GM19351 (cell line): ENCODE results near the gene HSPB9.
"Not testable (repeated sequence)": the region's sequence is repeated elsewhere in the genome, so short reads cannot be mapped to it uniquely, and the experiment has no call there.

Experiments used
- ATAC-seq: cut with Tn5 transposase; IDR thresholded peaks from one replicate; pipeline ENCODE4 v1.9.1; 2021; ENCODE audit warnings: mild to moderate bottlenecking, moderate library complexity; ENCODE audit not compliant: unreplicated experiment

Gene HSPB9

DNA sequence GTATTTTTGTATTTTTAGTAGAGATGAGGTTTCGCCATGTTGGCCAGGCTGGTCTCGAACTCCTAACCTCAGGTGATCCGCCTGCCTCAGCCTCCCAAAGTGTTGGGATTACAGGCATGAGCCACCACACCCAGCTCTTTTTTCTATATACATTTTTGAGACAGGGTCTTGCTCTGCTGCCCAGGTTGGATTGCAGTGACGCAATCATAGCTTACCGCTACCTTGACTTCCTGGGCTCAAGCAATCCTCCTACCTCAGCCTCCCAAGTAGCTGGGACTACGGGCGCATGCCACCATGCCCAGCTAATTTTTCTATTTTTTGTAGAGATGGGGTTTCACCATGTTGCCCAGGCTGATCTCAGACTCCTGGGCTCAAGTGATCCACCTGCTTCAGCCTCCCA is 18.1 kb downstream of the HSPB9 start:
- not testable (repeated sequence) for ATAC-seq

DNA sequence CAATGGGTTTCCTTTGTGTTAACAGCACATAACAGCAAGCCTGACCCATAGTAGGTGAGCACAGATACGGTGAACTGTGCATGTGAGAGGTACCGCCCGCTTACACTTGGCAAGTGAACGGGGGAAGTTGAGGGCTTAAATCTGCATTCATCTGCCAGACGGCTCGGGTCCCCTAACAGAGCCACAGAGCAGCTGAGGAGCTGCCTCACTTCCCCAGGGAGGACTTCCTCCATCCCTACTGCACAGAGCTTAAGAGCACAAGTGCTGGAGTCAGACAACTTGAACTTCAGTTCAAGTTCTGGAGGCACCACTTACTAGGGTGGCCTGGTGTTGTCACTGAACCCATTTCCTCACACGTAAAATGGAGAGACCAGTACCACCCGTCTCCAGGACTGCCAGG is 18.8 kb downstream of the HSPB9 start:
- ATAC-seq: no peak

DNA sequence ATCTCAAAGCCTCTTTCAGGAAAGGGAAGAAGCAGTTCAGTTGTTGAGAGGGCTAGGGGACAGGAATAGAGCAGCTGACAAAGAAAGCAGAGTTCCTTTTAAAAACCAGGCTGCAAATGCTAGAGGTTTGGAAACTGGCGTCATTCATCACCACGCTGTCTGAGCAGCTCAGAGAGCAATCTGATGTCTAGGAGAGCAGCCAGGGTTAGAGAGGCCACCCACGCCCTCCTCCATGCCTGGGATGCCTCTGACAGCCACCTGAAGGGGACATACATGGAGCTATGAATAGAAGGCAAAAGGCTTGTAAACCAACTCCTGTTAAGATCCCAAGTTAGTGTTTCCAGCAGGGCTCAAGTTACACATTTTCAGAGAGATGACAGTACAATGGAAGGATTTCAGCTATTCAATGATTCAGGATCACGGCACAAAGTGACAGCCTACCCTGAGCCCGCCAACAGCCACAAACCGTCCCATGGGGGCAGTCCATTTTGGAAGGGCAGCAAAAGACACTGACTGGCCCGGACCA is 19.8 kb downstream of the HSPB9 start:
- ATAC-seq: no peak

GRCh38 chr17:42143138-42143537 is 20.5 kb downstream of the HSPB9 start:
- ATAC-seq: not testable (repeated sequence)

- ATAC-seq: no peak
Observed at GRCh38 chr17:42146911-42147607, 24.5 kb downstream of the HSPB9 start.

GRCh38 chr17:42153919-42154742 is 31.5 kb downstream of the HSPB9 start:
- ATAC-seq: no peak

DNA sequence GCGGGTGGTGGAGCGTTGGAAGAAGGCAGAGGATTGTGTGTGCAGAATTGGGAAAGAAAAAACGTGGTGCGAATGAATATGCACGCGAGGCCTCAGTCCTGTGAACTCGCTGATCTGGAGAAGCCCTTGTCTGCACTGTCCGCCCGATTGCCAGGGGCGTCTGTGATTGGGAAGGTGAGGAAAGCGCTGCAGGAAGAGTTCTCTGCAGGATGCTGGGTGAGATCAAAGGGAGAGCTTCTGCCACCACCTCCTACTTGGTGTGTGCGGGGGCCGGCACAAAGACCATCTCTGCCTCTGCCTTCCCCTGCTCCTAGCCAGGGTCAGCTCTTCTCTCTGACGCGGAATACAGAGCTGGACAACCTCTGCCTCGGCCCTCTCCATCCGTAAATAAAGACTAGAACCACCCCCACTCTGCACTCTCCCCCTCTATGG is 33.0 kb downstream of the HSPB9 start:
- no peak for ATAC-seq

GRCh38 chr17:42159796-42160530 is 37.4 kb downstream of the HSPB9 start:
- no peak for ATAC-seq

DNA sequence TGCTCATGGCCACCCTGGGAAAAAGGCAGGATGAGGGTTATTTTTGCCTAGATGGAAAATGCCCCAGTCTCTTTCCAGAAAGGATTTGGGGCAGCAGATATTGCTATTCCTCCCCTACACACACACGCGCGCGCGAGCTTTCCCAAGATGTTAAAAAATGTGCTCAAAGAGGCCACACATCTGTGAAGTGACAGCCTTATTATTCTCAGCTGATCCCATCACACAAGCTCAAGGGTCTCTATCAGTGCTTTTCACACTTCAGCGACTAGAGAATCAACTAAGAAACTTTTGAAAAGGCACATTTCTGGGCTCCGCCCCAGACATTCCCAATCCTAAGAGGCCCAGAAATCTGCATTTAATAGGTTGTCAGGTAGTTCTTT is 37.9 kb downstream of the HSPB9 start:
- ATAC-seq: no peak

DNA sequence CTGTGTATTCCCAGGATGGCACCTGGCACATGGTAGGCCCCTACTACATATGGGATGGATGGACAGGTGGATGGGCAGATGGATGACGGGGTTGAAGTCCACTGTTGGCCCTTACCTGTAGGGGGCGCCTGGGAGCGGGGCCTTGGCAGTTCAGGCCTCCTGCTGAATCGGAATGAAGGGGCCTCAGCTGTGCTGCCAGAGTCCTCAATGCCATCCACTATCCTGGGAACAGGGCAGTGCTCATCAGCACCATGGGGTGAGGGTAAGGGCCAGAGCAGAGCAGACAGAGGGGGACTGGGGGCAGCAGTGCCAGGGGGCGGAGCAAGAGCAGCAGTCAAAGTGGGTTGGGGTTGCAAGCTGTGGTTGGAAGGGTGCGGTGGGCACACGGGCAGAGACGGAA is 40.5 kb downstream of the HSPB9 start:
- no peak for ATAC-seq

- ATAC-seq: no peak
Observed at GRCh38 chr17:42163696-42164407, 41.2 kb downstream of the HSPB9 start.

GRCh38 chr17:42165751-42166150 is 43.1 kb downstream of the HSPB9 start:
- no peak for ATAC-seq

- ATAC-seq: no peak
Observed at GRCh38 chr17:42166196-42166763, 43.7 kb downstream of the HSPB9 start.

GRCh38 chr17:42167807-42168206 is 45.2 kb downstream of the HSPB9 start:
- ATAC-seq: no peak

GRCh38 chr17:42169351-42169750 is 46.7 kb downstream of the HSPB9 start:
- ATAC-seq: no peak

DNA sequence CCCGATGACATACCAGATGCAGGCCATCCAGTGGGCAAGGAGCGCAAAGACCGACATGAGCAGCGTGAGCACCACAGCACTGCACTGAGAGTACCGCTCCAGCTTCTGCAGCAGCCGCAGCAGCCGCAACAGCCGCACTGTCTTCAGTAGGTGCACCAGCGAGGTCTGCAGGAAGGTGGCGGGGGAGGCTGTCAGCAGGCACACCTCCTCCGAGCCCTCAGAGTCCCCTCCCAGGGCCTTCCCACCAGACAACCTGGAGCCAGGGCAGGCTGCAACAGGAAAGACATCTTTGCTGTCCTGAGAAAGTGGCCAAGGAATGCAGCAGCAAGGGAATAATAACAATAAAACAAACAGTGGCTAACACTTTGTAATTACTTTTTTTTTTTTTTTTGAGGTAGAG is 49.2 kb downstream of the HSPB9 start:
- no peak for ATAC-seq
